Activated CD8-positive, alpha-beta memory T cell treated with anti-CD3 and anti-CD28 coated beads, Interleukin-2, amount 50 U/mL, for 24 hours (primary cell): Measurements from ENCODE around the gene RAB3A.
A peak's percentile ranks its signal among the peaks of the same experiment; 100 is the strongest.
"Not testable (repeated sequence)": the region's sequence is repeated elsewhere in the genome, so short reads cannot be mapped to it uniquely, and the experiment has no call there.

Source experiments
- DNase-seq: peaks from one replicate; pipeline ENCODE4 v3.0.0-alpha.2; 2020; ENCODE audit errors: extremely low read depth

Gene RAB3A

DNA sequence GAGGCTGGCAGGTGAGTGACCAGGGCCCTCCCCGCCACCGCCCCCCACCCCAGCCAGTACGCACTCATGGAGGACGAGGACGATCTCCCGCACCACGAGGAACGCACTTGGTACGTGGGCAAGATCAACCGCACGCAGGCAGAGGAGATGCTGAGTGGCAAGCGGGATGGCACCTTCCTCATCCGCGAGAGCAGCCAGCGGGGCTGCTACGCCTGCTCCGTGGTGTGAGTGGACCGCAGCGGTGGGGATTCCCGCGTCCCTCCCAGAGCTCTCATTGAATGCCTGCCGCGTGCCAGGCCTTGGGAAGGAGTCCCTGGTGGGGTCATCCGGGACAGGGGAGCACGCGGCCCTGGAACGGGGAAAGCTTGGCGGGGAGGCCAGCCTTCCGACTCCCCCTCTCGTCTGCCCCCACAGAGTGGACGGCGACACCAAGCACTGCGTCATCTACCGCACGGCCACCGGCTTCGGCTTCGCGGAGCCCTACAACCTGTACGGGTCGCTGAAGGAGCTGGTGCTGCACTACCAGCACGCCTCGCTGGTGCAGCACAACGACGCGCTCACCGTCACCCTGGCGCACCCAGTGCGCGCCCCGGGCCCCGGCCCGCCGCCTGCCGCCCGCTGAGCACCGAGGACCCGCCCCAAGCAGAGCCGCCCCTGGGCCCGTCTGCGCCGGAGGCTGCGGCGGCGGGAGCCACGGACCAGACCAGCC lies 35.0 kb downstream of the RAB3A start:
- DNase-seq: no peak

DNA sequence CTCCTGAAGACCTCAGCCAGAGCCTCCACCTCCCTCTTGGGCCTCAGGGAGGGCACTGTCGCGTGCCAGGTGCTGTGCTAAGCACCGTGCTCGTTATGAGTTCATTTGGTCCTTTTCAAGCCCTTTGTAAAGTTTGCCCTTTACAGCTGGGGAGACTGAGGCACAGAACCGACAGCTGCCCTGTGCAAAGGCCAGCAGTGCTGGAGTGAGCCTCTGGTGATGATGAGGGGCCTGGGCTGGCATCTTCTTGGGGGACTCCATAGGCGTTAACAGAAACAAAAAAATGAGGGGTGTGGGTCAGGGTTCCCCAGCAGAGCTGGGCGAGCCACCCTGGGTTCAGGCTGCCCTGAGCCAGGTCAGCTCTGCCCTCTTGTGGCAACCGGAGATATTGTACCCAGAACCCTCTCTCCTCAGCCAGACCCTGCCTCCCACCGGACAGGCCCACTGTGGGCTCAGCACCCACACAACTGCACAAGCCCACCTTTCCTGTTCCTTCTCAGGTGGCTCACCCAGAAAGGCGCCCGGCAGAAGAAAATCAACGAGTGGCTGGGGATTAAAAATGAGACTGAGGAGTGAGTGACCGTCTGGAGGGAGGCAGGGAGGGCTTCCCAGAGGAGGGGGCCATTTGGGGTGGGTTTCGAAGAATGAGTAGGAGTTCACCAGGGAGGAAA lies 35.7 kb downstream of the RAB3A start:
- no peak for DNase-seq

DNA sequence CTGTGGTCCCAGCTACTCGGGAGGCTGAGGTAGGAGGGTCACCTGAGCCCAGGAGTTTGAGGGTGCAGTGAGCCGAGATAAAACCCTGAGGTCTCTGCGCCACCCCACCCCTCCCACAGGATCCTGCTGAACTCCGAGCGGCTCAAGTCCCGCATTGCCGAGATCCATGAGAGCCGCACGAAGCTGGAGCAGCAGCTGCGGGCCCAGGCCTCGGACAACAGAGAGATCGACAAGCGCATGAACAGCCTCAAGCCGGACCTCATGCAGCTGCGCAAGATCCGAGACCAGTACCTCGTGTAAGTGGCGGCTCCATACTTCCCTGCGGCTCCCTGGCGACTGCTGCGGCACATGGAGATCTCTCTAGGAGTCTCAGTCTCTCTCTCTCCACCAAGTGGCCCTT lies 36.8 kb downstream of the RAB3A start:
- no peak for DNase-seq

DNA sequence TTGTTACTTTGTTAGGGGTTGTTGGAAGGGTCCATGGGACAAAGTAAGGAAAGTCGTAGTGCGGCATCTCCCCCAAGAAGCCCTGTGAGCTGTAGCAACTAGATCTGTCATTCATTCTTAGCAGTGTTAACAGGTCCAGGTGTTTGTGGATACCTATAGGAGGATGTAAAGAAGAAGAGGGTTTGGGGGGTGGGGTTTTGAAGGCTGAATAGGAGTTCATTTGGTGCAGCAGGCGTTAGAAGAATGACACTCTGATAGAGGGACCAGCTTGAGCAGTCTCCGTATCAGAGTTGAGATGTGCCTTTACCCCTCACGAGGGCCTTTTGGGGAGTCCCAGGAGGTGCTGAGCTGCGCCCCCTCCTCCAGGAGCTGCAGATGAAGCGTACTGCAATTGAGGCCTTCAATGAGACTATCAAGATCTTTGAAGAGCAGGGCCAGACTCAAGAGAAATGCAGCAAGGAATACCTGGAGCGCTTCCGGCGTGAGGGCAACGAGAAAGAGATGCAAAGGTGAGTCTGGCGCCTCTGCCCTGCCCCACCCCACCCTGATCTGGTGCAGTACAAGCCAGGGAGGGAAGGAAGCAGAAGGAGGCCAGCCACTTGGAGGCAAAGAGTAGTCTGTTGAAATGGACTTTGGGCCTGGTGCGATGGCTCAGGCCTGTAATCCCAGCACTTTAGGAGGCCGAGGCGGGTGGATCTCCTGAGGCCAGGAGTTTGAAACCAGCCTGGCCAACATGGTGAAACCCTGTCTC lies 37.9 kb downstream of the RAB3A start:
- DNase-seq: no peak

DNA sequence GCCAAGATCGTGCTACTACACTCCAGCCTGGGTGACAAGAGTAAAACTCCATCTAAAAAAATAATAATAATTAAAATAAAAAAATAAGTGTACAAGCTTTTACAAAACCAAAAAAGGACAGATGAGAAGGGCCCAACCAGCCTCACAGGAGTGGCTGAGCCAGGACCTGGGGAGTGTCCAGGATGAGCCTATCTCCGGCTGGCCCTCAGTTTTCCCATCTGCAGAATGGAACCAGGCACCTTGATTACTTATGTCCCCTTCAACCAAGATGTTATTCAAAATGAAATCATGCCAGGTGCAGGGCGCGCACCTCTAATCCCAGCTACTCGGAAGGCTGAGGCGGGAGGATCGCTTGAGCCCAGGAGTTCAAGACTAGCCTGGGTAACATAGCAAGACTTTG lies 39.8 kb downstream of the RAB3A start:
- DNase-seq: no peak

DNA sequence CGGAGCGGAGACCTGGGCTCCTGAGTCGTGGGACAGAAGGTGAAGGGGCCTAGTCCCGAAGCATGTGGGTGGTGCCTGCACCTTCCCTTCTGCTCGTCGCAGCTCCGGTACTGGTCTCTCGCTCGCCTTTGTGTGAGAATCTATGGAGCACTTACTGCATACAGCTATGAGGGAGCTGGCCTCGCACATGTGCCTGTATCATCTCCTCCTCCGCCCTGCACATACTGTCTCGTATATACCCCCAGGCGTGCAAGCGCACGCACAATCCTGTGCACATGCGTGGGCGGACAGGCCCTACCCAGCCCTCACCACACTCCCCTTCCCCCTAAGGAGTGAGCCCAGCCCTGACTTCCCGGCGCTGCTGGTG lies 42.2 kb downstream of the RAB3A start:
- DNase-seq: no peak

DNA sequence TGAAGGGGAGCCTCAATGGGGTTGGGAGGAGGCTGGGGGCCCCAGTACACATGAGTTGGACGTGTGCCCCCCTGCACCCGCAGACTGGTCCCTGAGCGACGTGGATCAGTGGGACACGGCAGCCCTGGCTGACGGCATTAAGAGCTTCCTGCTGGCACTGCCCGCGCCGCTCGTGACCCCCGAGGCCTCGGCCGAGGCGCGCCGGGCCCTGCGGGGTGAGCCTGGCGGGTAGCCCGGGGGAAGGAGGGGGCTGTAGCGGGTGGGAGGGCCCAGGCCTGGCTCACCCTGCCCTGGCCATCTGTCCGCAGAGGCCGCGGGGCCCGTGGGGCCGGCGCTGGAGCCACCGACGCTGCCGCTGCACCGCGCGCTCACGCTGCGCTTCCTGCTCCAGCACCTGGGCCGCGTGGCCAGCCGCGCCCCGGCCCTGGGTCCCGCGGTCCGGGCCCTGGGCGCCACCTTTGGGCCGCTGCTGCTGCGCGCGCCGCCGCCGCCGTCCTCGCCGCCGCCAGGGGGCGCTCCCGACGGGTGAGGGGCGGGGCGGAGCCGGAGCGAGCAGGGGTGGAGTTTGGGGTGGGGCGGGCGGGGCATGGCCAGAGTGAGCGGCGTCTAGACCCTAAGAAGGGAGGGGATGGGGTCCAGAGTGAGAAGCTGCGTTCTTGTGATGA lies 42.7 kb downstream of the RAB3A start:
- DNase-seq: no peak

DNA sequence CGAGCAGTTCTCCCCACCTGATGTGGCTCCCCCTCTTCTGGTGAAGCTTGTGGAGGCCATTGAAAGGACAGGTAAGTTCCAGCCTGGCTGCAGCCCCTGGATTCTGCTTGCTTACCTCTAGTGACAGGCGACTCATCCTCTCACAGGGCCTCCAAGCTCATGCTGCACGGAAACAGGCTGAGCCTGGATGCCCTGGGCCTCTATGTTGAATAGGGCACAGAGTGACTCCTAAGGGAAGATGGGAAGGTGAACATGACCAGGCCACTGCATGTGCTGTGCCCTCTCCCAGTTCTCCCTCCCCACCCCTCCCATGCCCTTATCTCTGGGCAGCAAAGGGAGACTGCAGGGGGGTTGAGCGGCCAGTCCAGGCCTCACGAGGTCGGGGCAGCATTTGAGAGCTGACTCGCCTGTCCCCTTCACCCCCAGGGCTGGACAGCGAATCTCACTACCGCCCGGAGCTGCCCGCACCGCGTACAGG lies 43.3 kb downstream of the RAB3A start:
- DNase-seq: no peak

DNA sequence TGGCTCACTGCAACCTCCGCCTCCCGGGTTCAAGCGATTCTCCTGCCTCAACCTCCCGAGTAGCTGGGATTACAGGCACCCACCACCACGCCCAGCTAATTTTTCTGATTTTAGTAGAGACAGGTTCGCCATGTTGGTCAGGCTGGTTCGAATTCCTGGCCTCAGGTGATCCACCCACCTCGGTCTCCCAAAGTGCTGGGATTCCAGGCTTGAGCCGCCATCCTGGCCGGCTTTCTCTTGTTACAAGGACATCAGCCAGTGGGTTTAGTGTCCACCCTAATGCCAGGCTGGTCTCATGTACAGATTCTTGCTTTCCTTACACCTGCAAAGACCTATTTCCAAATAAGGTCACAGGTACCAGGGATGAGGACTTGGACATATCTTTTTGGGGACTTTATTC lies 44.0 kb downstream of the RAB3A start:
- DNase-seq: no peak

DNA sequence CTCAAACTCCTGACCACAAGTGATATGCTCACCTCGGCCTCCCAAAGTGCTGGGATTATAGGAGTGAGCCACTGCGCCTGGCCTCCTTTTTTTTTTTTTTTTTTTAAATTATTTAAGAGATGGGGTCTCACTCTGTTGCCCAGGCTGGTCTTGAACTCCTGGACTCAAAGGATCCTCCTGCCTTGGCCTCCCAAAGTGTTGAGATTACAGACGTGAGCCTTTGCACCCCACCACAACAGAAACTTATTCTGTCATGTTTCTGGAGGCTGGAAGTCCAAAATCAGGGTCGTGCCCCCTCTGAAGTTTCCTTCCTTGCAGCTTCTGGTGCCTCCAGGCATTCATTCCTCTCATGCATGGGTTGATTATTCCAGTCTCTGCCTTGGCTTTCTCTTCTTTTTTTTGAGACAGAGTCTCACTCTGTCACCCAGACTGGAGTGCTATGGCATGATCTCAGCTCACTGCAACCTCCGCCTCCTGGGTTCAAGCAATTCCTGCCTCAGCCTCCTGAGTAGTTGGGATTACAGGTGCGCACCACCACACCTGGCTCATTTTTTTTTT lies 44.7 kb downstream of the RAB3A start:
- not testable (repeated sequence) for DNase-seq

DNA sequence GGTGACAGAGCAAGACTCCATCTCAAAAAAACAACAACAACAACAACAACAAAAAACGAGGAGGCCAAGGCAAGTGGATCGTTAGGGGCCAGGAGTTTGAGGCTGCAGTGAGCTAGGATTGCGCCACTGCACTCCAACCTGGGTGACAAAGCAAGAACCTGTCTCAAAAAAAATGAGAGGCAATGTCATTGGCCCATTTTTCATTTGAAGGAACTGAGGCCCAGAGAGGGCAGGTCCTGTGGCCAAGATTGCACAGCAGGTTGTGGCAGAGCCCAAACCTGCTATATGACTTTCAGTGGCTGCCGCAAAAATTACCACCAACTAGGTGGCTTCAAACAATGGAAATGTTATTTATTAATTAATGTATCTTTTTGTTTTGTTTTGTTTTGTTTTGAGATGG lies 45.4 kb downstream of the RAB3A start:
- no peak for DNase-seq

DNA sequence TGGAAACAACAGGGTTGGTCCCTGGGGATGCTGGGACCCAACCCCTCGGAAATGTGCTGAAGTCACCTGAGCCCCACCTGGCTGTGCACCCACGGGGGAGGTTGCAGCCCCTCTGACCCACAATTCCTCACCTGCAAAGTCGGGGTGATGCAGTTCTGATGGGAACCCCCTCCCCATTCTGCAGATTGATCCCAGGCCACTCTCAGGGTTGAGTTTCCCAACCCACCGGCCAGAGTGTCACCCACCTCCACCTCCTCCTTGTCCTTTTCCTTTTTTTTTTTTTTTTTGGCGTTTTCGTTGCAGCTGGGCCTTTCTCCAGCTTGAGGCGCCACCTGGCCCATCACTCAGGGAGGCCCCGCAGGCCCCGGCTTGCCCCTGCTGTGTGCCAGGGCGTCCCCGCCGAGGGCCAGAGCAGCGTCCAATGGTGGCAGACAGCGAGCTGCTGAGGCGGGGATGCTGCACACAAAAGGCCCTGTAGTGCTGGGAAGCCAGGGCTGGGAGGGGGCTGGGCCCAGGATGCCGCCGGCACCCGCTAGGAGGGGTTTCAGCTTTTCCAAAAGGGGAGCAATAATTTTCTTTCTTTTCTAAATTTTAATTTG lies 46.3 kb downstream of the RAB3A start:
- DNase-seq: no peak

DNA sequence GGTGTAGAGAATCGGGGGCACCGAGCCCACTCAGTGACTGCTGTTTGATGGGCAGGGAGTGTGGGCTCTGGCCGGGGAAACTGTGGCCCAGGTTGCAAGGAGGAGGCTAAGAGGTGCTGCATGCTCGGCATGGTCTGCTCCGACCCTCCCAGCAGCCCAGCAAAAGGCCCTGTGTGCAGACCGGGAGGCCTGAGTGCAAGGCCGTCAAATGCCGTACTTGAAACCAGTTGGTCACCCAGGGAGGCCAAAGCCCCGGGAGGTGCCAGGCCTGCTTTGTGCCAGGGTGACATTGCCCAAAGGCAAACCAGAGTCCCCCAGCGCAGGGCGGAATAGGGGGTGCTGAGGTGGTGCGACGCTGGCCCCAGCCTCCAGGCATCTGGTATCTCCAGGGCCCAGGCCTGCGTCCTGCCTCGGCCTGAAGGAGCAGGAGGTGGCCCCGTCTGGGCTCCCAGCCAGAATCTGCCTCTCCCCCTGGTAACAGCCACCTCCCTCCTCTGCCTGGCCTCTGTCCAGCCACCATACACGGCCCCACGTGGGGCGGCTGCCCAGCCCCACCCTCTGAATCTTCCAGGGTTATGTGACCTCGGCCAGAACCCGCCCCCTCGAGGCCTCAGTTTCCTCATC lies 46.9 kb downstream of the RAB3A start:
- DNase-seq: no peak

DNA sequence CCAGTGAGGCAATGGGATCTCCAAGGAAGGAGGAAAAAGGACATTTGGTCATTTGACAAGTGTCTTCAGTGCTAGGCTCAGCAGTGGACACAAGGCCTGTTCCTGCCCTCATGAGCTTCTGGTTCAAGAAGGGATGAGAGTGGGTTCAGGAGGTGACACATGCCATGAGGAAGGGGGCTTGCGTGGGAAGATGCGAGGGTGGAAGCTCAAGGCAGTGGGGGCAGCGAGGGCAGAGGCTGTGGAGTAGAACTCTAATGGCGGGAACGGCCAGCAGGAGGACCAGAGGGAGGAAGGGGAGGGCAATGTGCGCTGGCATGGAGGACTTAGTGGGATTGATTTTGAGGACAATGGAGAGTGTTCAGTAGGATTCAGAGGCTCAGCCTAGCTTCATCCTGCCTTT lies 47.6 kb downstream of the RAB3A start:
- no peak for DNase-seq

DNA sequence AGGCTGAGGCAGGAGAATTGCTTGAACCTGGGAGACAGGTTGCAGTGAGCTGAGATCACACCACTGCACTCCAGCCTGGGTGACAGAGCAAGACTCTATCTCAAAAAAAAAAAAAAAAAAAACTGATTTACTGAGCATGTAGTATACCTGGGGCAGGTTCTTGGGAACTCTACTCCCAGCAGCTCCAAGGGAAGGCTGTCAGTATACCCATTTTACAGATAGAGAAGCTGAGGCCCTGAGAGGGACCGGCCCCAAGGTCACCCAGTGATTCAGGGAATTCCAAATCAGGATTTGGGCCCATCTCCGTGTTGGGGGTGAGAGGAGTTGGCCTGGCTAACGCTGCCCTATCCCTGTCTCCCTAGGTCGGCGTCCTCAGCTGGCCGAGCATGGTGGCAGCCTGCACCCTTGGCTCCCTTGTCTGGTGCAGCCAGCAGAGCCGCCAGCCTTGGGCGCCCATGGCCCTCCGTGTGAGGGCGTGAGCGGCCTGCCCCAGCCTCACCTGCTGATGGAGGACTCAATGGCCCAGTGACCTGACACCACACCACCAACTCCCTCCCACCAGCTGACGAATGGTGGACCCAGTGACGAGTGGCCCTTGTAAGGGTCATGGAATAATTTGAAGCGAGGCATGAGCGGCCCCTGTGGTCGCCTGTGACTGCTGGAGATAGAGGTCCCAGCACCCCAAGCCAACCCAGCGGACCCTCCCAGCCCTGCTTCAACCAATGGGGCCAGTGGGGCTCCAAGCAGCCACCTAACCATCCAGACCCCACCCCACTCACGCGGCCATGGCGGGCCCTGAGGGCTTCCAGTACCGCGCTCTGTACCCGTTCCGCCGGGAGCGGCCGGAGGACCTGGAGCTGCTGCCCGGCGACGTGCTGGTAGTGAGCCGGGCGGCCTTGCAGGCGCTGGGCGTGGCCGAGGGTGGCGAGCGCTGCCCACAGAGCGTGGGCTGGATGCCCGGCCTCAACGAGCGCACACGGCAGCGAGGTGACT lies 48.5 kb downstream of the RAB3A start:
- no peak for DNase-seq

DNA sequence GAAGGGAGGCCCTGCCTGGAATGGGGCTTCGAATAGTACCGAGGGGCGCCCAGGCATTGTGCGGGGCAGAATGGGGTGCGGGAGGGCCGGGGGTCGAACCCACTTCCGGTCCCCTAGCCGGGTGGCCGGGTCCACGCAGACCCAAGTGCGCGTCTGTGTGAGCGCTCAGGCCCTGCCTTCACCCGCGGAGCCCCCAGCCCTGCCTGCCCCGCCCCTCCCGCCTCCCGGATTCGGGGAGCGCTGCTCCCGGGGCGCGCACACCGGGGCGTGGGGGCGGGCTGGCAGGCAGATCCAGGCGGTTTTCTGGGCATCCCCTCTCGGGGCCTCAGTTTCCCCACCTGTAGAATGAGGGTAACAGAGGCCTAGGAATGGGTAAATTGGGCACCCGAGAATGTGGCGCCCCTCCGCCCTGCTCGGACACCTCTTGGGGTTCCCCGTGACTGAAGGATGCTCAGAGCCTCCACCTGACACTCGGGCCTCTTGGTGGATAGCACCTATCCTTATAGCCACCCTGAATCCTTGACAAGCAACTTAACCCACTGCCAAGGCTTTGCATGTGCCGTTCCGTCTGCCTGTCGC lies 50.2 kb downstream of the RAB3A start:
- DNase-seq: no peak

DNA sequence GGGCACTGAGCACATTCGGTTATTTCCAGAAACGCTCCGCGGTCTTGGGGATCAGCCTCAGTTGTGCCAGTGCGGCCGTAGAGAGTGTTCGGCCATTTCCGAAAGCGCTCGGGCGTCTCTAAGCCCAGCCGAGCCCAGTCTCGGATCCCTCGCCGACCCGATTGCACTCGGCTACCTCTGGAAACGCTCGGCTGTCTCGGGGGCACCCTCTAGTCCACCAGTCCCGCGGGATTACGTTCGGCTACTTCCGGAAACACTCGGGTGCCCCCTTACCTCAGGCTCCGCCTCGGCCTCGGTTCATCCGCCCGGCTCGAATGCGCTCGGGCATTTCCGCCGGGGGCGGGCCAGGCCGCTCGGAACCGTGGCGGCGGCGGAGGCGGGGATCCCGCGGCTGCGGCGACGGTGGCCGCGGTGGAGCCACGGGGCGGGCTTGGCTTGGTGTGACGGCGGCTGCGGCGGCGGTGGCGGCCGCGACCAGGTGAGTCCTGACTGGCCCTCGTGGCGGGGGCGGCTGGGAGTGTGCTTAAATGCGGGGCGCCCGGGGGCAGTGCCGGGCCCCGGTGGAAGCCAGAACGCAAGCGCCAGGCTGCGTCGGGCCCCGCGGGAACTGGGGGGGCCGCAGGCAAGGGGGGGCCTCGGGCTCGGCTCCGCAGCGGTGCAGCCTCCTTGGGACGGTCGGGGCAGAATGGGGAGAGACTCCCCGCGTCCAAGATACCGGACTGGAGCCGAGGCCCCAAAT lies 50.9 kb downstream of the RAB3A start, which contains the start of gene PIK3R2:
TSS of gene PIK3R2 (plus strand) at position 347 of the 739 bp plus-strand sequence. CDS start 2,717 bp downstream, outside the sequence.
- DNase-seq: peak; percentile 97

DNA sequence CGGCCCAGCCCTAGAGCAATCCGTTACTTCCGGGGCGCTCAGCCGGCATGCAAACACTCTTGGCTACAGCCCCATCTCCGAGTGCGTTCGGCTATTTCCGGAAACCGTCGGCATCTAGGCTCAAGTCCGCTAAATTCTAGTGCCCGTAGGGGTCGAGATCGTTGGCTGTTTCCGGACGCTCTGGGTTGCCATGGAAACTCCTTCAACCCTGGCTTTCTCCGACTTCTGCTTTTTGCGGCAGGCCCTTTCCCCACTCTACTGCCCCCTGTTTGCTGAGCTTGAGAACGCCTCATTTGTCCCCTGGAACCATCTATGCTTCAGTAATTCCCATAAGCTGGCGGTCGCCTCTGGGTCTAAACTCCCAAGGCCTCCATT lies 51.4 kb downstream of the RAB3A start:
- peak; percentile 96 for DNase-seq
